Transverse colon (tissue), 4 donors: ENCODE results near the gene CYP46A1.

Experiments used
- CTCF ChIP-seq, 5 experiments: fragments of 200-600 bp in 3 of 5; fragments of 450-650 bp in 2 of 5; sonication (generic) in 3 of 5; IDR thresholded peaks; 1 replicate in 2 of 5; 2 replicates in 3 of 5; pipeline ENCODE4 v1.5.1; 2016 to 2017; ENCODE audit warnings: antibody characterized with exemption in 5 of 5, inconsistent platforms in 3 of 5, mild to moderate bottlenecking in 2 of 5, moderate library complexity in 1 of 5
- EP300 ChIP-seq: sonication (generic); formaldehyde crosslinking; IDR thresholded peaks from one replicate; pipeline ENCODE4 v1.6.1; 2017; ENCODE audit warnings: antibody characterized with exemption, low read depth
- POLR2A ChIP-seq: fragments of 450-650 bp; IDR thresholded peaks from one replicate; pipeline ENCODE4 v1.6.1; 2016; ENCODE audit warnings: antibody characterized with exemption, mild to moderate bottlenecking, moderate library complexity
- POLR2AphosphoS5 ChIP-seq, 3 donors: sonication (generic); formaldehyde crosslinking; IDR thresholded peaks; one replicate each; pipeline ENCODE4 v1.6.1; 2016; ENCODE audit warnings: antibody characterized with exemption in 3 of 3

- TF ChIP-seq POLR2AphosphoS5 (IDR thresholded peaks at IDR 0.05) (no peak), POLR2A (no peak), CTCF (IDR thresholded peaks at IDR 0.05) (no peak), EP300 (no peak)
These were observed 69.4 kb downstream of the CYP46A1 start for GRCh38 chr14:99753225-99754140.
